Measurements from ENCODE around the gene MED20.

Gene MED20

GRCh38 chr6:41901882-41902519 lies 18.9 kb downstream of the MED20 start:
- DNase-seq, result peak; percentile 50

GRCh38 chr6:41900861-41901260 lies 20.1 kb downstream of the MED20 start:
- no peak for DNase-seq

GRCh38 chr6:41896281-41896680 lies 24.7 kb downstream of the MED20 start:
- no peak for DNase-seq

- DNase-seq, result peak; percentile 93
Measured at GRCh38 chr6:41895300-41896233, 25.4 kb downstream of the MED20 start, which contains the start of gene USP49. Gene USP49, minus strand, starts transcription at chr6:41895375. Its CDS starts 88,392 bp downstream, at chr6:41806983.

- no peak for DNase-seq
Measured at GRCh38 chr6:41894366-41895299, 26.3 kb downstream of the MED20 start.

- no peak for DNase-seq
Measured at GRCh38 chr6:41892921-41893564, 27.9 kb downstream of the MED20 start.

- DNase-seq, result no peak
Measured at GRCh38 chr6:41887331-41887751, 33.6 kb downstream of the MED20 start.

- no peak for DNase-seq
Measured at GRCh38 chr6:41885930-41886329, 35.0 kb downstream of the MED20 start.

GRCh38 chr6:41884957-41885356 lies 36.0 kb downstream of the MED20 start:
- DNase-seq, result no peak

GRCh38 chr6:41881506-41881905 lies 39.4 kb downstream of the MED20 start:
- DNase-seq, result no peak

GRCh38 chr6:41878961-41879405 lies 42.0 kb downstream of the MED20 start:
- no peak for DNase-seq

- DNase-seq, result no peak
Measured at GRCh38 chr6:41878246-41878645, 42.7 kb downstream of the MED20 start.

- DNase-seq, result no peak
Measured at GRCh38 chr6:41877051-41877680, 43.8 kb downstream of the MED20 start.

- no peak for DNase-seq
Measured at GRCh38 chr6:41874741-41875140, 46.2 kb downstream of the MED20 start.

- DNase-seq, result no peak
Measured at GRCh38 chr6:41872147-41872546, 48.8 kb downstream of the MED20 start.

GRCh38 chr6:41871691-41872090 lies 49.2 kb downstream of the MED20 start:
- DNase-seq, result no peak

- no peak for DNase-seq
Measured at GRCh38 chr6:41859356-41859755, 61.6 kb downstream of the MED20 start.

- no peak for DNase-seq
Measured at GRCh38 chr6:41858703-41859102, 62.2 kb downstream of the MED20 start.

All from T-helper 9 cell (primary cell).